H1 (cell line): ENCODE measurements around the gene SEMA3C. TPM values are rescaled to one million over a fixed set of nuclear protein-coding genes. Genes with fewer than 3 reads are reported as not detected.

Source experiments
- CTCF ChIA-PET: fragments of 300-600 bp; sonication (Branson Sonifier 250); formaldehyde crosslinking; loops from one replicate; lab custom pipeline; 2021; ENCODE audit not compliant: partially characterized antibody; lab: Charles Lee
- POLR2A ChIA-PET: fragments of 300-600 bp; sonication (Branson Sonifier 250); formaldehyde crosslinking; loops from one replicate; lab custom pipeline; 2021; ENCODE audit warnings: inconsistent platforms; ENCODE audit not compliant: partially characterized antibody; lab: Charles Lee
- DNase-seq, 2 experiments: peaks; one replicate each; pipeline versions ENCODE4 v3.0.0 to v3.0.0-alpha.2; 2010 to 2022; ENCODE audit warnings: low spot score in 2 of 2, low read depth in 1 of 2, mixed read lengths in 1 of 2
- FAIRE-seq: peaks from 2 replicates; lab custom pipeline; 2011; peaks lifted over from hg19 to GRCh38; lab: Jason Lieb, UNC
- H2AFZ ChIP-seq: 2 replicates; pipeline ENCODE4 v1.8.1; 2012; ENCODE audit warnings: low read length, inconsistent platforms
- H2AK5ac ChIP-seq: 2 replicates; pipeline ENCODE4 v1.6.1; 2013; ENCODE audit warnings: low read depth, low read length
- H2BK120ac ChIP-seq: replicated peaks from 2 replicates; pipeline ENCODE3; 2013; ENCODE audit warnings: low read depth, low read length, inconsistent platforms
- H2BK12ac ChIP-seq: 2 replicates; pipeline ENCODE4 v1.6.1; 2013; ENCODE audit warnings: low read depth, low read length
- H2BK15ac ChIP-seq: 2 replicates; pipeline ENCODE4 v1.6.1; 2013; ENCODE audit warnings: low read length
- H2BK20ac ChIP-seq: 2 replicates; pipeline ENCODE4 v1.6.1; 2013; ENCODE audit warnings: low read length
- H2BK5ac ChIP-seq: 2 replicates; pipeline ENCODE4 v1.6.1; 2013; ENCODE audit warnings: low read depth, low read length
- H3K14ac ChIP-seq: 2 replicates; pipeline ENCODE4 v1.6.1; 2013; ENCODE audit warnings: inconsistent platforms; ENCODE audit not compliant: insufficient read length
- H3K18ac ChIP-seq: 2 replicates; pipeline ENCODE4 v1.6.1; 2013; ENCODE audit warnings: low read length; ENCODE audit errors: extremely low read depth
- H3K23ac ChIP-seq: 2 replicates; pipeline ENCODE4 v1.6.1; 2013; ENCODE audit warnings: inconsistent platforms; ENCODE audit not compliant: insufficient read length
- H3K23me2 ChIP-seq: 2 replicates; pipeline ENCODE4 v1.6.1; 2013; ENCODE audit warnings: low read depth, low read length
- H3K27ac ChIP-seq: 2 replicates; pipeline ENCODE4 v1.6.1; 2011; ENCODE audit warnings: low read depth, low read length, inconsistent platforms
- H3K27me3 ChIP-seq, 4 experiments: replicated peaks in 1 of 4; 1 replicate in 1 of 4; 2 replicates in 3 of 4; pipeline versions ENCODE4 v1.6.1 to v1.8.1; 2011 to 2013; ENCODE audit warnings: low read length in 3 of 4, mild to moderate bottlenecking in 3 of 4, inconsistent platforms in 2 of 4, mixed read lengths in 2 of 4, moderate library complexity in 1 of 4; ENCODE audit not compliant: control insufficient read depth in 3 of 4, insufficient read depth in 3 of 4; ENCODE audit errors: extremely low read depth in 1 of 4
- H3K36me3 ChIP-seq, 4 experiments: 2 replicates each; pipeline versions ENCODE4 v1.6.1 to v1.8.1; 2011 to 2013; ENCODE audit warnings: mild to moderate bottlenecking in 4 of 4, low read length in 3 of 4, moderate library complexity in 2 of 4, control low read depth in 1 of 4, inconsistent platforms in 1 of 4; ENCODE audit not compliant: insufficient read depth in 4 of 4, control insufficient read depth in 2 of 4
- H3K4ac ChIP-seq: replicated peaks from 2 replicates; pipeline ENCODE3; 2013; ENCODE audit warnings: low read length, low read depth, mixed read lengths, inconsistent platforms; ENCODE audit not compliant: insufficient read length
- H3K4me1 ChIP-seq, 4 experiments: replicated peaks in 1 of 4; 1 replicate in 1 of 4; 2 replicates in 3 of 4; pipeline versions ENCODE4 v1.6.1 to v1.8.1; 2011 to 2013; ENCODE audit warnings: low read length in 3 of 4, inconsistent platforms in 2 of 4, mixed read lengths in 1 of 4; ENCODE audit not compliant: insufficient read depth in 4 of 4, control insufficient read depth in 3 of 4
- H3K4me2 ChIP-seq, 2 experiments: 2 replicates each; pipeline versions ENCODE4 v1.6.1 to v1.8.1; 2011 to 2013; ENCODE audit warnings: low read depth in 2 of 2, low read length in 2 of 2, control low read depth in 1 of 2, inconsistent platforms in 1 of 2, mild to moderate bottlenecking in 1 of 2; ENCODE audit not compliant: insufficient read depth in 1 of 2
- H3K4me3 ChIP-seq, 4 experiments: fragments of 200-600, 300-600 bp in 1 of 4; sonication (generic), shearing (Covaris generic), sonication (Bioruptor Twin) in 1 of 4; 2 replicates each; pipeline versions ENCODE4 v1.5.1 to v1.8.1; 2011 to 2016; ENCODE audit warnings: low read length in 4 of 4, low read depth in 3 of 4, control low read depth in 2 of 4, inconsistent platforms in 2 of 4, mild to moderate bottlenecking in 2 of 4, mixed read lengths in 1 of 4, moderate library complexity in 1 of 4; ENCODE audit not compliant: insufficient read depth in 2 of 4; ENCODE audit errors: extremely low read depth in 1 of 4
- H3K56ac ChIP-seq: replicated peaks from 2 replicates; pipeline ENCODE3; 2013; ENCODE audit warnings: low read depth, mild to moderate bottlenecking, mixed read lengths, low read length, inconsistent platforms; ENCODE audit not compliant: insufficient read length
- H3K79me1 ChIP-seq: 2 replicates; pipeline ENCODE4 v1.6.1; 2013; ENCODE audit warnings: low read depth, low read length, control low read depth
- H3K79me2 ChIP-seq, 2 experiments: 2 replicates each; pipeline versions ENCODE4 v1.6.1 to v1.8.1; 2012 to 2013; ENCODE audit warnings: low read length in 2 of 2, mild to moderate bottlenecking in 2 of 2, inconsistent platforms in 1 of 2; ENCODE audit not compliant: insufficient read depth in 2 of 2, control insufficient read depth in 1 of 2
- H3K9ac ChIP-seq, 4 experiments: replicated peaks in 1 of 4; 1 replicate in 1 of 4; 2 replicates in 3 of 4; pipeline versions ENCODE4 v1.6.1 to v1.8.1; 2011 to 2013; ENCODE audit warnings: low read depth in 3 of 4, low read length in 3 of 4, control low read depth in 2 of 4, mild to moderate bottlenecking in 2 of 4, moderate library complexity in 2 of 4, inconsistent platforms in 1 of 4; ENCODE audit errors: extremely low read depth in 1 of 4
- H3K9me3 ChIP-seq, 2 experiments: 2 replicates each; pipeline versions ENCODE4 v1.6.1 to v1.8.1; 2012 to 2013; ENCODE audit warnings: mild to moderate bottlenecking in 2 of 2, moderate library complexity in 2 of 2, control low read depth in 1 of 2, inconsistent platforms in 1 of 2, low read depth in 1 of 2, low read length in 1 of 2, mixed read lengths in 1 of 2; ENCODE audit not compliant: insufficient read depth in 2 of 2
- H4K20me1 ChIP-seq, 2 experiments: replicated peaks in 1 of 2; 2 replicates each; pipeline versions ENCODE3 to v1.8.1; 2011 to 2013; ENCODE audit warnings: inconsistent platforms in 2 of 2, low read length in 2 of 2, mild to moderate bottlenecking in 1 of 2; ENCODE audit not compliant: insufficient read depth in 2 of 2, control insufficient read depth in 1 of 2
- H4K5ac ChIP-seq: 2 replicates; pipeline ENCODE4 v1.6.1; 2013; ENCODE audit warnings: low read length, low read depth, mixed read lengths, inconsistent platforms; ENCODE audit not compliant: insufficient read length
- H4K8ac ChIP-seq: 2 replicates; pipeline ENCODE4 v1.8.0; 2013; ENCODE audit warnings: mild to moderate bottlenecking, moderate library complexity, low read length, inconsistent platforms; ENCODE audit not compliant: insufficient read depth; ENCODE audit errors: extremely low read depth
- H4K91ac ChIP-seq: replicated peaks from 2 replicates; pipeline ENCODE3; 2013; ENCODE audit warnings: low read length, mixed read lengths, inconsistent platforms; ENCODE audit not compliant: insufficient read length
- EGR1 ChIP-seq: IDR thresholded peaks from 2 replicates; pipeline ENCODE4 v1.6.1; 2011; ENCODE audit warnings: low read depth, low read length, borderline replicate concordance
- FOSL1 ChIP-seq: IDR thresholded peaks from 2 replicates; pipeline ENCODE4 v1.6.1; 2011; ENCODE audit warnings: mild to moderate bottlenecking, low read depth, low read length, moderate library complexity; ENCODE audit not compliant: insufficient read depth
- HDAC6 ChIP-seq: IDR thresholded peaks from one replicate; pipeline ENCODE4 v1.7.1; 2012; ENCODE audit warnings: low read depth, mild to moderate bottlenecking, inconsistent platforms, low read length, moderate library complexity
- SIN3A ChIP-seq, 2 experiments: IDR thresholded peaks in 1 of 2; conservative IDR thresholded peaks in 1 of 2; 2 replicates each; pipeline ENCODE4 v1.6.1; 2011 to 2012; ENCODE audit warnings: low read length in 2 of 2, improper control_type of control experiment in 1 of 2, low read depth in 1 of 2, mild to moderate bottlenecking in 1 of 2
- SRF ChIP-seq: IDR thresholded peaks from 2 replicates; pipeline ENCODE4 v1.6.1; 2011; ENCODE audit warnings: mild to moderate bottlenecking, low read depth, low read length, moderate library complexity
- TBP ChIP-seq: IDR thresholded peaks from 2 replicates; pipeline ENCODE4 v1.6.1; 2011; ENCODE audit warnings: low read depth, low read length, improper control_type of control experiment
- WGBS, 2 experiments: shearing (Covaris generic) in 1 of 2; methylation state at CpG; one replicate each; pipeline versions ENCODE4 v1.1.6 to v1.1.7; 2013 to 2015; ENCODE audit warnings: low lambda C conversion rate in 2 of 2, mixed read lengths in 2 of 2, inconsistent platforms in 1 of 2, low coverage in 1 of 2, missing lambda C conversion rate in 1 of 2; ENCODE audit not compliant: insufficient replicate concordance in 2 of 2, insufficient coverage in 1 of 2, insufficient read length in 1 of 2; ENCODE audit errors: extremely low coverage in 1 of 2, missing lambda C conversion rate in 1 of 2; 5-methylcytosine and 5-hydroxymethylcytosine counted together
- polyA plus RNA-seq, 7 experiments: library from polyadenylated mRNA; depleted of rRNA in 3 of 7; stranded (reverse) in 5 of 7; unstranded in 2 of 7; fragments of >200 nt in 5 of 7; fragments of 200-250 nt in 2 of 7; gene quantifications; 1 replicate in 5 of 7; 2 replicates in 1 of 7; 4 replicates in 1 of 7; pipeline versions ENCODE4 v1.2.1 to v1.2.3, GENCODE V29; 2011 to 2013; ENCODE audit warnings: missing spikeins in 2 of 7, mixed read lengths in 2 of 7
- total RNA-seq: library from RNA; stranded (reverse); fragmentation: NEBNext Ultra II Directional; extraction: Animal tissue kit (Norgen Biotek cat#: 25700); gene quantifications from 2 replicates; pipeline ENCODE4 v1.2.1, GENCODE V29; 2021

SEMA3C gene
- total and polyA plus RNA-seq, 2 of the 8 experiments (the other 6 are each of a cell fraction or from before 2014, with no cell fraction given): 0.15 to 1.4 TPM

- Histone ChIP-seq H2AK5ac (no peak overlapping the region), H3K4ac (no peak overlapping the region), H3K23ac (no peak overlapping the region), H3K79me2 (no peaks in the 10 kb centered on the region), H3K4me1 (no peaks in the 10 kb centered on the region), H3K23me2 (no peaks in the 10 kb centered on the region), H3K9ac (no peak overlapping the region), H3K27me3 (no peaks in the 10 kb centered on the region), H3K9me3 (no peaks in the 10 kb centered on the region), H3K18ac (no peak overlapping the region), H3K4me3 (no peak overlapping the region), H4K20me1 (peaks cover 0 to 1% of the 10 kb centered on the region in 2 experiments), H3K79me1 (no peaks in the 10 kb centered on the region), H2AFZ (no peak overlapping the region), H3K36me3 (no peaks in the 10 kb centered on the region), H3K27ac (no peak overlapping the region), H4K91ac (no peak overlapping the region), H4K8ac (no peak overlapping the region), H2BK20ac (no peak overlapping the region), H2BK5ac (no peak overlapping the region), H2BK120ac (no peak overlapping the region), H2BK12ac (no peak overlapping the region), H4K5ac (no peak overlapping the region), H3K56ac (no peak overlapping the region), H3K4me2 (no peak overlapping the region), H3K14ac (no peak overlapping the region), H2BK15ac (no peak overlapping the region)
- WGBS, 2 experiments: 84% methylated on average over 2 of the region's 2 CpGs; no CpG with 5 or more reads in 1 of the 2 experiments
- TF ChIP-seq HDAC6 (no peak), FOSL1 (no peak), TBP (no peak), SIN3A (conservative IDR thresholded peaks at IDR 0.05 in 1 of 2, IDR thresholded peaks at IDR 0.05 in 1 of 2; ENCODE audit: low read depth in 1 of 2, low read length in 2 of 2) (no peak), EGR1 (no peak), SRF (no peak)
- ChIA-PET POLR2A (no interaction called here), CTCF (no interaction called here)
- FAIRE-seq (no peak), DNase-seq (no peak)
Measured at GRCh38 chr7:80816806-80817205, 102.0 kb downstream of the SEMA3C start.
